HG02840 (cell line): Measurements from ENCODE around the gene KLHL17.
"Not testable (repeated sequence)": the region's sequence is repeated elsewhere in the genome, so short reads cannot be mapped to it uniquely, and the experiment has no call there.

Source experiments
- ATAC-seq: cut with Tn5 transposase; IDR thresholded peaks from one replicate; pipeline ENCODE4 v1.9.1; 2021; ENCODE audit warnings: mild to moderate bottlenecking, moderate library complexity, moderate number of reproducible peaks; ENCODE audit not compliant: unreplicated experiment, low FRiP score

KLHL17 gene

DNA sequence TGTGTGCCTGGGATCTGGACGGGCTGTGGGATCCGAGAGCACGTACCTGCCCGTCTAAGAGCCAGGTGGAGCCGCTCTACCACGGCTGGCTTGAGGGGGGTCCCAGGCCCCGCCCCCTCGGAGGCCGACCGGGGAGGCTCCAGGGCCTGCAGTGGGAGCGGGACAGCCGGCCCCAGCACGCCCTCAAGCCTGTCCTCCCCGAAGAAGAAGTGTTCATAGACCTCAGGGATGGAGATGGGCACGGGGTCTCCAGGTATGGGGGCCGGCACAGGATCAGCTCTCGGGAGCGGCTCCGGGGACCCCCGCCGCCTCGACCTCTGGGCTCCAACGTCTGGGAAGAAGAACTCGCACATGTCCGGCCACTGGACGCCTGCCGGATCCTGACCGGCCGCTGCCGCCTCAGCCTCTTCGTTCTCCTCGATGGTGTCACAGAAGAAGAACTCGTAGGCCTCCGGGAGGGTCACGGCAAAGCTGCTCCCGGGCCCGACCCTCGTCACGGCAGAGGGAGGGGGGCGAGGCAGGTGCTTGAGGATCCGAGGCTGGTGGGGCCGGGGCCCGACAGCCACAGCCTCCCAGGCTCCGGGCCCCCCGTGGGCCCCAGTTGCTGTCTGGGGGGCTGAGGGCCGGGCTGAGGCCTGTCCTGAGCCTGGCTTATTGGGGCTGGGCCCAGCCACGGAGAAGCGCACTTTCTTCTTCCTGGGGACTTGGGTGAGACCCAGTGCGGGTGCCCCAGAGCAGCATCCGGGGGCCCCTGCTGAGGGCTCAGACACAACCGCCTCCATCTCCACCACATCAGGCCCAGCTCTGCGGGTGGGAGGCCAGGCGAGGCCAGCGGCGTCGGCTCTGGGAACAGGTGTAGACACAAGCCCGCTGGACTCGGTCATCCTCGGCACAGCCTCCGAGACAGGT is 18.7 kb downstream of the KLHL17 start:
- ATAC-seq = no peak

- no peak for ATAC-seq
Measured at GRCh38 chr1:979744-980072, 19.3 kb downstream of the KLHL17 start.

DNA sequence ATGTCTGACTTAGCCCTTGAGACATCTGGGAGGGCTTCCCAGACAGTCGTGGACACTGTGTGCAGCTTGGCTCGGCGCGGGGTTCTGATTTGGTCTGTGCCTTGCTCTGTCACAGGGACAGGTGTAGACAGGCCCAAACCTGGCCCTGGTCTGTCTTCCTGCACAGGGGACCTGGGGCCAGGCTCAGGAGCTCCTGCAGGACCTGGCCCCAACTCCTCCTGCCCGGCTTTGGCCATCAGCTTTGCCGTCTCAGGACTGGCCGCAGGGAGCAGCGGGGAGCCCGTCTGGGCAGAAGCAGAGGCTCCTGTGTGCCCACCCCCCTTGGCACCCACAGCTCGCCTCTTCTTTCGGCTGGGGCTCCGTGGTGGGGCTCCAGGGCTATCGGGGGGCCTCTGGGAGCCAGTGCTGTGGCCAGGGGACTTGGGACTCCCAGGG is 19.8 kb downstream of the KLHL17 start:
- ATAC-seq = no peak

DNA sequence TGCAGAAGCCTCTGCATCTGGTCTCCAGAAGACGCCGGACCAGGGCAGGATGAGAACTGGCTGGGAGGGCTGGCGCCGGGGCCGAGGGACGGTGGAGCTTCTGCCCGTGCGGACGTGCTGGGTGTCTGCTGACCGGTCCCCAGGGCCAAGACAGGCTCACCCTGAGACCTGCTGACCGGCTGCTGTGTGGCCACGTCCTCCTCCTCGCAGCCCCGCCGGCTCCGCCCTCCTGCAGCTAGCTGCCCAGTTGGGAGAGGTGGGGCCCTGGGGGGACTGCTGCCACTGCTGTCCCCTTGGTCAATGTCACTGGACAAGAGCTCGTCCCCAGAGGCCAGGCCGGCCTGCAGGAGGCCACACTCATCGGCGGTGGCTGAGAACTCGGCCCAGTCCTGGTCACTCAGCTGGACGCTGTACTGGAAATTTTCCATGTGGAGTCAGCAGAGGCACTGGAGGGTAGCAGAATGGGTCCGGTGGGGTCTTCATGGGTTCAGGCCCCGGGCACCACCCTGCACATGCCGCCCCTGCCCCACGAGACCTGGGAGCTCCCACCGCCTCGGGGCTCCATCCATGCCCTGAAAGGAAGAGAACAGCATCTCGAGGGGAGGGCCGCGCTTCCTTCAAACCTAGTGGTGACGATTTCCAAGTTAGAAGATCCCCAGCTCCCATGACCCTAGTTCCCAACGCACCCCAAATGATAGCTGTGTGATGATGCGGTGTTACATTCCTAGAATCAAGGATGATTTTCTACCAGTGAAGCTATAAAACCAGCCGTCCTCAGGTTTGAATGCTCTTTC is 20.4 kb downstream of the KLHL17 start:
- no peak for ATAC-seq

DNA sequence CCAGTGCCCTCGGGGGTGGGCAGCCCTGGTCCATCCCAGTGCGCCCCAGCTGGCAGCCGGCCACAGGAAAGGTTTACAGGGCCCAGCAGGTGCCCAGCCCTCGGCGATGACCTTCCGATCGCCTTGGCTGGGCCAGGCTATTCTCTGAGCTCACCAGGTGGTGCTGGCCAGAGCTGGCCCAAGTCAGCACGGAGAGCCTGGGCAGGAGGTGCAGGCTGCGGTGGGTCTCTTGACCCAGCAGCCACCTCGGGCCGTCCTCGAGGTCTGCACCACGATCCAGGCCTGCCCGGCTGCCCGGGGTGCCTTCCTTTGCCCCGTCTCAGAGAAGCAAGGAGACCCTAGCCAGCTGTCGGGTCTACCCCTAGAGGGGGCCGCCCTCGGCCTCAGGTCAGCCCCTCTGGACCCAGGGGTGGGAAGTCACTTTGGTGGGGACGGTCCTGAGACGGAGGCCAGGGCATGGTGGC is 21.1 kb downstream of the KLHL17 start:
- no peak for ATAC-seq

DNA sequence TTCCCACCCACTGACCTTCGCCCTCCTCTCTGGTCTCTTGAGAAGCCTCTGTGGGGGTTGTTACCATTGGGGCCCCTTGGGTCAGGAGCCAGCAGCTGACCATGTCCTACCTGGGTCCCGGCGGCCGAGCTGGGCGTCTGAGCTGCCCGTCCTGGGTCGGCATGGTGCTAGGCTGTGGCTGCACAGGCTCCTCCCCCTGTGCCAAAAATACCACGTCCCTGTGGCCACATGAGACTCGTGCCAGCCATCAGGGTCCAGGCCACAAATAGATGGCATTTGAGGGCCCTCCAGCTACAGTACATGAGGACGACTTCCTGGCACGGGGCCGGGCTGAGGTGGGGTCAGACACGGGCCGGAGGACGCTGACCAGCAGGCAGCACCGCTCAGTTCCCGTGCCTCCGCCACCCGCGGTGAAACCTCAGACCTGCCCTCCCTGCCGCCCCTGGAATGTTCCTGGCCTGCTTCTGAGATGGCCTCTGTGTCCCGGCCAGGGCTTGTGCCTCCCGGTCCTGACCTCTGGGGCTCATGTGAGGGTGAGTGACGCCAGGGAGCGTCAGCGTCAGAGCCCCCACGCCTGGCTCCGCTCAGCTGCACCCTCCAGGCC is 21.7 kb downstream of the KLHL17 start, which contains the start of gene PERM1:
Gene PERM1, minus strand, starts transcription at position 139 of the 604 bp plus-strand sequence. CDS start 1,064 bp downstream, outside the sequence.
- no peak for ATAC-seq

DNA sequence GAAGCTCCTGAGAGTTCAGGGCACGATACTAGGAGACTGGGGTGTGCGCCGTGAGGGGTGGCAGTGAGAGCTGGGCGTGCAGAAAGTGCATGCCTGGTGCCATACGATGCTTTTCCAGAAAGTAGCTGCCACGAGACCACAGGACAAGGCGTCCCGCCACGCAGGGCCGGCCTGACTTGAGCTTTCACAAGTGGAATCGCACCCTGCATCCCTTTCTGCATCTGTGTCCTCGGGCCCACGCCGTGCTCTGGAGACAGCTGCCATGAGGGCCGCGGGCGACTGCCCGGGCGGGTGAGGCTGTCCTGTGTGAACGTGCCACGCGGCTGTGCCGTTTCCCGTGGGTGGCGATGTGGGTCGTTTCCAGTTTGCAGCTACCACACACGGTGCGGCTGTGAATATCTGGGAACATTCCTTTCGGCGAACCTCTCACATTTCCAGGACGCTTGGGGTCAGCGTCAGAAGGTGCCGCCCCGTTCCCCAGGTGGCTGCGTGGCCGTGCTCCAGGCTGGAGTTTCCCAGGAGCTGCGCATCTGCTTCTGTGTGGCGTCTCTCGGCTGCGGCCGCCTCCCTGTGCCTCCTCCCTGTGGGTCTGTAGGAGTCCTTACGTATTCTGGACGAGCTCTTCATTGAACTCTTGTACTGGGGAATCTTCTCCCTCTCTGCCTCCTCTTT is 22.5 kb downstream of the KLHL17 start:
- ATAC-seq = no peak

- ATAC-seq = no peak
Measured at GRCh38 chr1:983798-984475, 23.6 kb downstream of the KLHL17 start.

- ATAC-seq = no peak
Measured at GRCh38 chr1:984476-984814, 24.1 kb downstream of the KLHL17 start.

DNA sequence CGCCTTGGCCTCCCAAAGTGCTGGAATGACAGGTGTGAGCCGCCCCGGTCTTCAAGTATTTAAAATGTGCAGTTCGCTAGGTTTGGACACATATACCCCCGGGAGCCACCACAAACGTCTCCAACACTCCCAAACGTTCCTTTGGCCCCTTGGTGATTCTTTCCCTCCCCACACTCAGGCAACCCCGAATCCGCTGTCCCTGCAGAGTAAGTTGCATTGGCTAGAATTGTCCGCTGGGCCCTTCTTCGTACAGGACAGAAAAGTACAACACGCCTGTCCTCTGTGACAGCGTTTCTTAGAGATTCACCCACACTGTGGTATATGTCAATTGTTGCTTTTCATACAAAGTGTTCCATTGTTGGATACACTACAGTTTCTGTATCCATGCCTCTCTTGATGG is 24.7 kb downstream of the KLHL17 start:
- ATAC-seq = no peak

- not testable (repeated sequence) for ATAC-seq
Measured at GRCh38 chr1:988061-988460, 27.7 kb downstream of the KLHL17 start.

DNA sequence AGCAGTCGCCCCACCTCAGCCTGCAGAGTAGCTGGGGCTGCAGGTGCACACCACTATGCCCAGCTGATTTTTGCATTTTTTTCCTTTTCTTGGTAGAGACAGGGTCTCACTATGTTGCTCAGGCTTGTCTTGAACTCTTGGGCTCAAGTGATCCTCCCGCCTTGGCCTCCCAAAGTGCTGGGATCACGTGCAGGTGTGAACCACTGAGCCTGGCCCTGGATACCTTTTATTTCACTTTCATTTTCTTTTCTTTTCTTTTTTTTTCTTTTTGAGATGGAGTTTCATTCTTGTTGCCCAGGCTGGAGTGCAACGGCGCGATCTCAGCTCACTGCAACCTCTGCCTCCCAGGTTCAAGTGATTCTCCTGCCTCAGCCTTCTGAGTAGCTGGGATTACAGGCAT is 30.9 kb downstream of the KLHL17 start:
- ATAC-seq = not testable (repeated sequence)

DNA sequence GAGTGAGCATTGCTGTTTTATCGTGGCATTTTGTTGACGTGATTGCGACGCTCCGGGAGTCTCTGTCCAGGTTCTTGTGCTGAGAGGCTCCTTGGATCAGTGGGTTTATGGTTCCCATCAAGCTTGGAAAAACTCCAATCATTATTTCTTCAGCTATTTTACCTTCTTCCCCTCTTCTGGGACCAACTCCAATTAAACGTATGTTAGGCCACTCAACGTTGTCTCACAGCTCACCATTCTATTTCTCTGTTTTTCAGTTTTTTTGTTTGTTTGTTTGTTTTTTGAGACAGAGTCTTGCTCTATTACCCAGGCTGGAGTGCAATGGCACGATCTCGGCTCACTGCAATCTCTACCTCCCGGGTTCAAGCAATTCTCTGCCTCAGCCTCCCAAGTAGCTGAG is 31.5 kb downstream of the KLHL17 start:
- no peak for ATAC-seq

DNA sequence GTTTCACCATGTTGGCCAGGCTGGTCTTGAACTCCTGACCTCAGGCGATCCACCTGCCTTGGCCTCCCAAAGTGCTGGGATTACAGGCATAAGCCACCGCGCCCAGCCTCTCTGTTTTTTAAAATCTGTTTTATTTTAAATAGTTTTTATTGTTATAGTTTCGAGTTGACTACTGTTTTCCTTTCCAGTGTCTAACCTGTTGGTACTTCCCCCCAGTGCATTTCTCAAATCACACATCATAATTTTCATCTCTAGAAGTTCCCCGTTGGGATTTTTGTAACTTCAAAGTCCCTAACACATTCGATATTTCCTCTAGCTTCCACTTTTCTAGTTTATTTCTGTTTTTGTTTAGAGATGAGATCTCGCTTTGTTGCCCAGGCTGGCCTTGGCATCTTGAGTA is 32.0 kb downstream of the KLHL17 start:
- ATAC-seq = no peak

DNA sequence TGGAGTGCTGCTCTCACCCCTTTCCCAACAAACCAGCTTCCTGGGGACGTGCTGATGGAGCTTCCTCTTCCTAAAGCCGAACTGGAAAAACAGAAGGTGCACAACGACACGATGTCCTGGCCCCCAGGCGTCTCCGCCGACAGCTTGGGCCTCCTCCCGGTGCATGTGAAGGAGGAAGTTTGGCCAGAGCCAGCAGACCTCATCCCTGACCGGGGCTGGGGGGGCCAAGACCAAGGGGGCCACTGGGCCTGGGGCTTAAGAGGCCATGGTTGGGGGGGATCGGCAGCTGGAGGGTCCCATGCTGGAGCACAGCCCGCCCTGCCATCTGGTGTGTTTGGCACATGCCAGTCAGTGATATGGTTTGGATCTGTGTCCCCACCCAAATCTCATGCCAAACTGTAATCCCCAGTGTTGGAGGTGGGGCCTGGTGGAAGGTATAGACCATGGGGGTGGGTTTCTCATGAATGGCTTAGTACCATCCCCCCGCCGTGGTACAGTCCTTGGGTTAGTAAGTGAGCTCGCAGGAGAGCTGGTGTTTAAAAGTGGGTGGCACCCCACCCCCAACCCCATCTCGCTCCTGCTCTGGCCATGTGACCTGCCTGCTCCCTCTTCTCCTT is 33.1 kb downstream of the KLHL17 start:
- ATAC-seq = no peak

DNA sequence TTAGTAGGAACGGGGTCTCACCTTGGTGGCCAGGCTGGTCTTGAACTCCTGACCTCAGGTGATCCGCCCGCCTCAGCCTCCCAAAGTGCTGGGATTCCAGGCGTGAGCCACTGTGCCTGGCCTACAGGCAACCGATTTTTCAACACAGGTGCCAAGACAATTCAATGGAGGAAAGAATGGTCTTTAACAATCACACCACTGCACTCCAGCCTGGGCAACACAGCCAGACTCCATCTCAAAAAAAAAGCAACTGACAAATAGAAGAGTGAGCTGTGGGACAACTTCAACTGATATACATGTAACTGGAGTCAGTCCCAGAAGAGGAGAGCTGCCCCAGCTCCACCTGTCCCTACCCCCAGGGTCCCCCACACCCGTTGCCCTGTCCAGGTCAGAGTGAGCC is 34.2 kb downstream of the KLHL17 start:
- not testable (repeated sequence) for ATAC-seq

GRCh38 chr1:995665-996633 is 35.6 kb downstream of the KLHL17 start:
- ATAC-seq = no peak
